ENCODE measurements around the gene HOXB4. TPM values are rescaled to one million over a fixed set of nuclear protein-coding genes. Genes with fewer than 3 reads are reported as not detected.

Gene HOXB4
- total and polyA plus RNA-seq, 10 of the 15 experiments (the other 5 are each of a cell fraction or from before 2014, with no cell fraction given) = 0.35 to 5.8 (median 3.0) TPM

DNA sequence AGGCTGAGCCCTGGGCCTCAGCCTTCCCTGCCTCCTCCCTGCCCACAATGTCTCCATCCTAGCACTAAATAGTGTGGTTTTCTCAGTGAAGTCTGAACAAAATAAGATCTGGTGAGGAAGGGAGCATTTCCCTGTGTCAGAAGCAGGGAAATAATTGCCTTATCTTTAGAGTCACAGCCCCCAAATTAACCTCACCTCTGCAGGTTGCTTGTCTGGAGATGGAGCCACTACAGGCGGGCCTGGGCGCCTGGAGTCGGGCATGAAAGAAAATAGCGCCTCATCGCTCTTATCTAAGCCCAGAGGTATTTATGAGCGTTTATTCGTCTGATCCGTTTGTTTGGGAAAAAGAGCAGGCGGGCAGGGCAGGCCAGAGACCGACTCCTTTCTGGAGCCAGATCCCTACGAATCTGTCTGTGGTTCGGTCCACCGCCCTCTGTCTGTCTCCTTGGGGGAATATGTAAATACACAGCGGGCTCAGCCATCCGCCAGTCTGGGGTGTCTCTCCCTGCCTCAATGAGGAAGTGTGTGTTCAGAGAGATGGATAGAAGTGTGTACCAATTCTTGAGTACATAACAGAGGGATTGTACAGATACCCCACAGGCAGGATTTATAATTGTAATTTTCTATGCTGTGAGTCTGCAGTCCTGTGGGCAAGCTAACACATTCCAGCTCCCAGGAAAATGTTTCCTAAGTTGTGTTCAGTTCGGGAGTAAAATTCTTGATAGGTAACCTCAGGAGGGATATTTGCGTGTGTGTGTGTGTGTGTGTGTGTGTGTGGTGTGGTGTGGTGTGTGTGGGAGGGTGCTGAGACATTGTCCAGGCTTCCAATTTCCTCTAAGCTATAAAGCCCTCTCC is 22.3 kb upstream of the HOXB4 start:
- no peak for ATAC-seq
- DNase-seq (ENCODE audit: low read depth, low spot score) = no peak
- CTCF ChIA-PET = interaction anchor here (0.6 to 1.9 kb wide), 15 partner anchors 10 to 582 kb away, joined by 3 to 7 read pairs (median 4); partner anchors contain the start of gene HOXB7
- SMC1A ChIA-PET (ENCODE audit: uncharacterized antibody, unreplicated experiment) = interaction anchor here (0.9 to 2.3 kb wide), 5 partner anchors 8 to 343 kb away, joined by 3 to 8 read pairs (median 5); partner anchors contain the start of gene HOXB8
- peaks cover 17 to 47% of the 10 kb centered on the region in 2 experiments for H3K27me3 ChIP-seq (replicated peaks in 1 of 2; ENCODE audit: control insufficient read depth in 2 of 2, insufficient read depth in 2 of 2, low read length in 1 of 2)
- H4K20me1 ChIP-seq (ENCODE audit: control insufficient read depth, insufficient read depth) = no peaks in the 10 kb centered on the region
- H3K4me3 ChIP-seq = no peak overlapping the region
- intact Hi-C loops (cut with micrococcal nuclease; ENCODE audit: unreplicated experiment) (no loop called here), in situ Hi-C loops (cut with MboI) (no loop called here)
- no peak overlapping the region for H3K27ac ChIP-seq (ENCODE audit: control insufficient read depth, insufficient read depth)
- peaks cover 10% of the 10 kb centered on the region for H3K4me1 ChIP-seq (ENCODE audit: control insufficient read depth, insufficient read depth, low read length)
- POLR2A ChIA-PET = interaction anchor here (1.6 to 1.7 kb wide), 2 partner anchors 18 to 253 kb away, joined by 3 to 11 read pairs; no protein-coding TSS in a partner anchor
- BruUV-seq (replicated peaks) = no TSS peak
- FAIRE-seq = no peak
- no peaks in the 10 kb centered on the region for H3K36me3 ChIP-seq (ENCODE audit: control insufficient read depth in 2 of 2, insufficient read depth in 2 of 2, low read length in 1 of 2)
- H3K9me3 ChIP-seq (replicated peaks; ENCODE audit: control insufficient read depth, insufficient read depth, low read length) = no peaks in the 10 kb centered on the region
- no peaks in the 10 kb centered on the region for H3K79me2 ChIP-seq (ENCODE audit: control insufficient read depth, insufficient read depth, low read length)
- RAD21 ChIA-PET (ENCODE audit: unreplicated experiment) = interaction anchor here (1.3 to 2.1 kb wide), 3 partner anchors 18 to 520 kb away, joined by 3 to 8 read pairs (median 3); partner anchors contain the start of gene HOXB9
- H3K9ac ChIP-seq (ENCODE audit: control insufficient read depth, insufficient read depth, low read length) = no peak overlapping the region
- TF ChIP-seq NFXL1 (IDR thresholded peaks at IDR 0.05; ENCODE audit: borderline replicate concordance) (no peak), KDM1A (IDR thresholded peaks at IDR 0.05; ENCODE audit: borderline replicate concordance) (no peak), MYC (IDR thresholded peaks at IDR 0.05; ENCODE audit: insufficient read depth, insufficient read length, insufficient replicate concordance, low read length, severe bottlenecking) (no peak)
- H2AFZ ChIP-seq (ENCODE audit: control insufficient read depth, low read depth, low read length) = no peak overlapping the region
- WGBS (ENCODE audit: insufficient coverage, insufficient replicate concordance, low lambda C conversion rate, missing lambda C conversion rate) = 61% methylated on average over 17 of the region's 17 CpGs
- H3K4me2 ChIP-seq (ENCODE audit: control insufficient read depth, insufficient read depth) = no peak overlapping the region

DNA sequence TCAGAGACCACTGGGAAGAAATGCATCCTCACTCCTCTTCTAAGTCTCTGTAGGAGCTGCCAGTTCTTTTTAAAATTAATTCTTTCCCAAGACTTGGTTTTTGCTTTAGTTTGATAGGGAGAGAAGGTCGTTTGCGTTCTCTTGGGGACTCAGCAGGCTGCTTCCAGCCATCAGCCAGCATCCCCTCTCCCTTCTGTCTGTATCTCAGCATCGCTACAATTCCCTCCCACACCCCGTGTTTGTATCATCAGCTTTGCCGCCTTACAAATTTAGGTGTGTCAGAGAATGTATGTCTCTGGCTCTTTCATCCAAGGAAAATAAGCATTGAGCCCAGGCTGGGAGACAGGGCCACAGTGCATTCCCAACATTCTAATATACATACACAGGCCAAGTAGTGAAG is 21.2 kb upstream of the HOXB4 start:
- RAD21 ChIA-PET (ENCODE audit: unreplicated experiment) = interaction anchor here (1.0 to 1.2 kb wide), 2 partner anchors 279 to 519 kb away, joined by 3 read pairs; no protein-coding TSS in a partner anchor
- no TSS peak for BruUV-seq (replicated peaks)
- POLR2A ChIA-PET = no interaction called here
- H3K27me3 ChIP-seq (replicated peaks in 1 of 2; ENCODE audit: control insufficient read depth in 2 of 2, insufficient read depth in 2 of 2, low read length in 1 of 2) = peaks cover 15 to 47% of the 10 kb centered on the region in 2 experiments
- ATAC-seq = no peak
- H3K79me2 ChIP-seq (ENCODE audit: control insufficient read depth, insufficient read depth, low read length) = no peaks in the 10 kb centered on the region
- no peak overlapping the region for H2AFZ ChIP-seq (ENCODE audit: control insufficient read depth, low read depth, low read length)
- peaks cover 10% of the 10 kb centered on the region for H3K4me1 ChIP-seq (ENCODE audit: control insufficient read depth, insufficient read depth, low read length)
- TF ChIP-seq SPI1 (IDR thresholded peaks at IDR 0.05; ENCODE audit: borderline replicate concordance, insufficient read depth, low read depth, low read length) (no peak), NFIC (IDR thresholded peaks at IDR 0.05; ENCODE audit: low read depth, low read length) (no peak), ELK1 (IDR thresholded peaks at IDR 0.05; ENCODE audit: low read depth, low read length) (no peak)
- TF ChIP-seq, protein P1, sequence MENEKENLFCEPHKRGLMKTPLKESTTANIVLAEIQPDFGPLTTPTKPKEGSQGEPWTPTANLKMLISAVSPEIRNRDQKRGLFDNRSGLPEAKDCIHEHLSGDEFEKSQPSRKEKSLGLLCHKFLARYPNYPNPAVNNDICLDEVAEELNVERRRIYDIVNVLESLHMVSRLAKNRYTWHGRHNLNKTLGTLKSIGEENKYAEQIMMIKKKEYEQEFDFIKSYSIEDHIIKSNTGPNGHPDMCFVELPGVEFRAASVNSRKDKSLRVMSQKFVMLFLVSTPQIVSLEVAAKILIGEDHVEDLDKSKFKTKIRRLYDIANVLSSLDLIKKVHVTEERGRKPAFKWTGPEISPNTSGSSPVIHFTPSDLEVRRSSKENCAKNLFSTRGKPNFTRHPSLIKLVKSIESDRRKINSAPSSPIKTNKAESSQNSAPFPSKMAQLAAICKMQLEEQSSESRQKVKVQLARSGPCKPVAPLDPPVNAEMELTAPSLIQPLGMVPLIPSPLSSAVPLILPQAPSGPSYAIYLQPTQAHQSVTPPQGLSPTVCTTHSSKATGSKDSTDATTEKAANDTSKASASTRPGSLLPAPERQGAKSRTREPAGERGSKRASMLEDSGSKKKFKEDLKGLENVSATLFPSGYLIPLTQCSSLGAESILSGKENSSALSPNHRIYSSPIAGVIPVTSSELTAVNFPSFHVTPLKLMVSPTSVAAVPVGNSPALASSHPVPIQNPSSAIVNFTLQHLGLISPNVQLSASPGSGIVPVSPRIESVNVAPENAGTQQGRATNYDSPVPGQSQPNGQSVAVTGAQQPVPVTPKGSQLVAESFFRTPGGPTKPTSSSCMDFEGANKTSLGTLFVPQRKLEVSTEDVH (IDR thresholded peaks at IDR 0.05; ENCODE audit: low read depth, partially characterized antibody) = no peak
- TF ChIP-seq, protein P2, sequence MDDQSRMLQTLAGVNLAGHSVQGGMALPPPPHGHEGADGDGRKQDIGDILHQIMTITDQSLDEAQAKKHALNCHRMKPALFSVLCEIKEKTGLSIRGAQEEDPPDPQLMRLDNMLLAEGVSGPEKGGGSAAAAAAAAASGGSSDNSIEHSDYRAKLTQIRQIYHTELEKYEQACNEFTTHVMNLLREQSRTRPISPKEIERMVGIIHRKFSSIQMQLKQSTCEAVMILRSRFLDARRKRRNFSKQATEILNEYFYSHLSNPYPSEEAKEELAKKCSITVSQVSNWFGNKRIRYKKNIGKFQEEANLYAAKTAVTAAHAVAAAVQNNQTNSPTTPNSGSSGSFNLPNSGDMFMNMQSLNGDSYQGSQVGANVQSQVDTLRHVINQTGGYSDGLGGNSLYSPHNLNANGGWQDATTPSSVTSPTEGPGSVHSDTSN (IDR thresholded peaks at IDR 0.05; ENCODE audit: insufficient replicate concordance, low read depth, low read length) = no peak
- no peaks in the 10 kb centered on the region for H3K36me3 ChIP-seq (ENCODE audit: control insufficient read depth in 2 of 2, insufficient read depth in 2 of 2, low read length in 1 of 2)
- no peak overlapping the region for H3K4me3 ChIP-seq
- in situ Hi-C loops (cut with MboI) = loop anchor here (5.0 kb wide), 1 partner anchor 337 kb away; no protein-coding TSS in a partner anchor
- no peak overlapping the region for H3K9ac ChIP-seq (ENCODE audit: control insufficient read depth, insufficient read depth, low read length)
- no peak for DNase-seq (ENCODE audit: low read depth, low spot score)
- H4K20me1 ChIP-seq (ENCODE audit: control insufficient read depth, insufficient read depth) = no peaks in the 10 kb centered on the region
- CTCF ChIA-PET = interaction anchor here (1.6 to 2.2 kb wide), 2 partner anchors 19 to 248 kb away, joined by 5 to 7 read pairs; no protein-coding TSS in a partner anchor
- H3K9me3 ChIP-seq (replicated peaks; ENCODE audit: control insufficient read depth, insufficient read depth, low read length) = no peaks in the 10 kb centered on the region
- no peak for FAIRE-seq
- H3K4me2 ChIP-seq (ENCODE audit: control insufficient read depth, insufficient read depth) = no peak overlapping the region
- SMC1A ChIA-PET (ENCODE audit: uncharacterized antibody, unreplicated experiment) = interaction anchor here (0.8 to 1.1 kb wide), 2 partner anchors 11 to 264 kb away, joined by 3 to 4 read pairs; no protein-coding TSS in a partner anchor
- intact Hi-C loops (cut with micrococcal nuclease; ENCODE audit: unreplicated experiment) = no loop called here
- 81% methylated on average over 5 of the region's 5 CpGs for WGBS (ENCODE audit: insufficient coverage, insufficient replicate concordance, low lambda C conversion rate, missing lambda C conversion rate)
- no peak overlapping the region for H3K27ac ChIP-seq (ENCODE audit: control insufficient read depth, insufficient read depth)

All from GM12878 (cell line).